EL (cell line): Measurements from ENCODE around the gene UCP2.

Source experiments
- DNase-seq: peaks from one replicate; pipeline ENCODE4 v3.0.0-alpha.2; 2016

UCP2 gene

GRCh38 chr11:74009675-74010305 lies 27.1 kb upstream of the UCP2 start:
- no peak for DNase-seq

GRCh38 chr11:74009230-74009547 lies 26.5 kb upstream of the UCP2 start:
- no peak for DNase-seq

- DNase-seq: no peak
Measured at GRCh38 chr11:74008373-74009229, 26.0 kb upstream of the UCP2 start, which contains the start of gene UCP3. TSS of gene UCP3 (minus strand) at chr11:74009085. CDS start at chr11:74007042, 2,043 bp downstream.

GRCh38 chr11:74007691-74008372 lies 25.2 kb upstream of the UCP2 start:
- DNase-seq: no peak

GRCh38 chr11:74006743-74007304 lies 24.2 kb upstream of the UCP2 start:
- DNase-seq: no peak

GRCh38 chr11:74005721-74006517 lies 23.3 kb upstream of the UCP2 start:
- no peak for DNase-seq

GRCh38 chr11:74004759-74005615 lies 22.3 kb upstream of the UCP2 start:
- DNase-seq: no peak

GRCh38 chr11:74004046-74004695 lies 21.5 kb upstream of the UCP2 start:
- DNase-seq: no peak

- no peak for DNase-seq
Measured at GRCh38 chr11:74002832-74003231, 20.2 kb upstream of the UCP2 start.

- no peak for DNase-seq
Measured at GRCh38 chr11:74001822-74002286, 19.2 kb upstream of the UCP2 start.

GRCh38 chr11:74000307-74001133 lies 17.9 kb upstream of the UCP2 start:
- DNase-seq: no peak

GRCh38 chr11:73999581-74000306 lies 17.1 kb upstream of the UCP2 start:
- no peak for DNase-seq

GRCh38 chr11:73998846-73999575 lies 16.4 kb upstream of the UCP2 start:
- DNase-seq: no peak

GRCh38 chr11:73997120-73997770 lies 14.6 kb upstream of the UCP2 start:
- no peak for DNase-seq

GRCh38 chr11:73996161-73996747 lies 13.6 kb upstream of the UCP2 start:
- DNase-seq: no peak

- no peak for DNase-seq
Measured at GRCh38 chr11:73995731-73996130, 13.1 kb upstream of the UCP2 start.

- no peak for DNase-seq
Measured at GRCh38 chr11:73995247-73995646, 12.6 kb upstream of the UCP2 start.
